HG03460 (cell line): ENCODE results near the gene EHBP1L1.

ENCODE experiments used
- ATAC-seq: cut with Tn5 transposase; IDR thresholded peaks from one replicate; pipeline ENCODE4 v1.9.1; 2021; ENCODE audit not compliant: unreplicated experiment

The EHBP1L1 gene

GRCh38 chr11:65592858-65593517, 17.1 kb downstream of the EHBP1L1 start:
- no peak for ATAC-seq

DNA sequence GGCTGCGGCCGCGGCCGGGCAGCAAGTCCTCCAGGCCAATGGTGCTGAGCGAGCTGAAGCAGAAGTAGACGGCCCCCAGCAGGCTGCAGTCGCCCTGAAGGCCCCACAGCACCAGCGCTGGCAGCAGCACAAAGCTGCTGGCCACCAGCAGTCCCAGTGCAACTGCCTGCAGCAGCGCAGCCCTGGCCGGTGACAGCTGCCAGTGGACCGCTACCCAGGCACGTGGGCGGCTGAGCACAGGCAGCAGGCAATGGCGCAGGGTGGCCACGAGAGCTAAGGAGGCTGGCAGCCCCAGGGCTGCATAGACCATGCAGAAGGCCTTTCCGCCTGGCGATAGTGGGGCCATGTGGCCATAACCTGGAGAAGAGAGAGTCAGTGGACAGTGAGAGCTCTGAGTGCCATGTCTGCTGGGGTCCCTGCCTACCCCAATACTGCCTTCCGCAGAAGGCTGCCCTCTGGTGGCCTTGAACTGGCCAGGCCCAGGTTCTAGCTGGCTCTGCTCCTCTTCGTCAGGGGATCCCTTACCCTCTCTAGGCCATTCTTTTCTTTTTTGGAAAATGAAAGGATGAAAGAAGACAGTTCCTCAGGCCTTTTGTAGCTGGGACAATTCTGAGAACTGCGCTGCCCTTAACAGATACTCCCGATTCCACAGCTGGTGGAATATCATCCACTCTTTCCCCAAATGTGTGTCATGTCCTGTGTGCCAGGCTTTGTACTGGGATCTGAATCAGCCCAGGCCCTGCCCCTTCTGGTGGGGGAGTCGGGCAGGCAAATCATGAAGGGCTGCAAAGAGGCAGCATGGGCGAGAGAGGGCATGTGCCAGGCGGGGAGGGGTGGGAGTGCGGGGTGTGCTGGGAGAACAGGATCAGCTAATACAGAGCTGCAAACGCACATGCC, 17.9 kb downstream of the EHBP1L1 start:
- ATAC-seq, result no peak

GRCh38 chr11:65595131-65595530, 19.3 kb downstream of the EHBP1L1 start:
- no peak for ATAC-seq

DNA sequence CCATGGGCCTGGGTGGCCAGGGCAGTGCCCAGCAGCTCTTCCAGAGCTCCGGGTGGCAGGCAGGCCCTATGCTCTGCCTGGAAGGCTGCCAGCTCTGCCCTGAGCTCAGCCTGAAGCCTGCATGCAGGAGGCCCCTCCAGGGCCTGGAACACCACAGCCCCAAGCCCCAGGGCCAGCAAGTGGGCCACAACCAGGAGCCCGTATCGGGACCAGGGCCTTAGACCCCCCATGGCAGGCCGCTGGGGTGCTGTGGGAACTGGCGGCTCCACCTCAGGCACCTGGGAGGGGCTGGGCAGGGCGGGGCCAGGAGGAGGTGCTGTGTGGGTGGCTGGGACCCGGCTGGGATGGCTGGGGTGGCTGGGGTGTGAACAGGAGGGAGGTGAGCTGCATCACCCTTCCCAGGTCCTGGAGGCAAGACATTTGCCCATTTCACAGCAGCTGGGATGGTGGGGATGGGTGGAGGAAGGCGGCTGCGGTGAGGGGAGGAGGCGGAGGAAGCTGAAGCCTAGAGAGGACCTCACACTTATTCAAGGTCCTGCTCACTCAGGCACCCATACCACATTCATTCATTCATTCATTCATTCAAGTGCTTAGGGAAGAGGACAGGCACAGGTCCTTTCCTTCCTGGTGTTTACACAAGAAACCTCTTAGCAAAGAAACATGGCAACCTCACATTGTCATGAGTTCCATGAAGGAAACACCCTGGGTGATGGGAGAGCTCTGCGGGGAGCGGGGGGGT, 19.9 kb downstream of the EHBP1L1 start, which contains the start of gene KCNK7:
Gene KCNK7, minus strand, starts transcription at position 258 of the 739 bp plus-strand sequence. Its CDS starts 28 bp downstream, at position 230.
- no peak for ATAC-seq

DNA sequence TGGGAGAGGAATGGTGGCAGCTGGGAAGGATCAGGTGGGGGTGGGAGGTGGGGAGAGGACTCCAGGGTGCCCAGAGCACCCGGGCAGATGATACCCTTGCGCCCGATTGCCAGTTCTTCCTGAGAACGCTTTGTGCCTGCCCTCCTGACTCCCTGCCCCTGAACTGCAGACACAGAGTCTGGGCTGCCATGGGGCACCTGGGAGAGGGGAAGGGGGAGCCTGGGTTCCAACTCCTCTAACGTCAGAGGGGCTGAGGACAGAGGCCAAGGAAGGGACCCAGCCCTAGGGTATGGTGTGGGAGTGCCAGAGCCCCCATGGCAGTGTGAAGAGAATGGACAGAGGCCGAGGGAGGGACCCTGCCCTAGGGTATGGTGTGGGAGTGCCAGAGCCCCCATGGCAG, 20.7 kb downstream of the EHBP1L1 start:
- ATAC-seq, result no peak

- no peak for ATAC-seq
These were observed 22.4 kb downstream of the EHBP1L1 start for GRCh38 chr11:65598258-65598699.

- ATAC-seq, result no peak
These were observed 23.5 kb downstream of the EHBP1L1 start for GRCh38 chr11:65599216-65599954.

GRCh38 chr11:65599955-65600246, 24.0 kb downstream of the EHBP1L1 start:
- no peak for ATAC-seq

DNA sequence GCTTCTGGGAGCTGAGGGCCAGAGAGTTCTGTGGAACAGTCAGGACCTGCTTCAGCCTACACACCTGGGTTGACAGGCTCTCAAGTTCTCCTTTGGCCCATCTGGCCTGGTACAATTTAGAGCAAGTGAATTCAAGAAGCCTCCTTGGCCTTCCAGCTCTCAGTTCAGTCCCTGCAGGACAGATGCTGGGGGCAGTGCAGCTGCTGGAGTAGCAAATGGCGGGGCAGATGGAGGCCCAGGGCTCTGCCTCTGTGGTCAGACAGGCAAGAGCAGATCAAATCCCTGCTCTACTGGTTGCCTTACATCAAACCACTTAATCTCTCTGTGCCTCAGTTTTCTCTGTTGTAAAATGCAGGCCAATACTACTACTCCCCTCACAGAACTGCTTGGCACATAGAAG, 28.4 kb downstream of the EHBP1L1 start:
- ATAC-seq, result no peak

DNA sequence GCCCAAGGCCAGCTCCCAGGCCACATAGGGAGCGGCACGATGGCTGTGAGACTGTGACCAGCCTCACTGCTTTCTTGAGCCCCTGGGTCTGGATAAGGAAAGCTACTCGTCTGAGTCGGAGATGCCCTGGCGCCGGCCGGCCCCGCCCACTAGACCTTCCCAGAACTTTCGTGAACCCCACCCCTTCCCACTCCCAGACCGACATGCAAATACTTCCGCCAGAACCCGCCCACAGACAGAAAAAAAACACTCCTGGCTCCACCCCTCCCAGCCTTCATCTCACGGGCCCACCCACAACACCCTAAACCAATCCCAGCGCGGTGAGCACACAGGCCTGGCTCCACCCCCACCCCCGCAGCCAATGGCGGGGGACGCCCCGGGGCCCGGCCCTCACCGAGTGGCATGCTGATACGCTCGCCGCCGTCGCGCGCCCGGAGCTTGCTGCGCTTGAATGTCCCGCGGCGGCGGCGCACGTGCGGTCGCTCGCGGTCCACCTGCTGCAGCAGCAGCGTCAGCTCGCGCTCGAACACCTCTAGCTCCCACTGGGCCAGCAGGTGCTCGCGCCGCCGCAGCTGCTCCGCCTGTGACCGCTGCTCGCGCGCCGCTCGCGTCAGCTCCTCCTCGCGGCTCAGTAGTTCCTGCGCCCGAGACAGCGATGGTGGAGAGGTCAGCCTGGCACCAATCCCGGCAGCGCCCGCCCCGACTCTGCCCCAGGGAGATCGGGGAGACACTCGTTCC, 31.2 kb downstream of the EHBP1L1 start:
- ATAC-seq, result no peak

DNA sequence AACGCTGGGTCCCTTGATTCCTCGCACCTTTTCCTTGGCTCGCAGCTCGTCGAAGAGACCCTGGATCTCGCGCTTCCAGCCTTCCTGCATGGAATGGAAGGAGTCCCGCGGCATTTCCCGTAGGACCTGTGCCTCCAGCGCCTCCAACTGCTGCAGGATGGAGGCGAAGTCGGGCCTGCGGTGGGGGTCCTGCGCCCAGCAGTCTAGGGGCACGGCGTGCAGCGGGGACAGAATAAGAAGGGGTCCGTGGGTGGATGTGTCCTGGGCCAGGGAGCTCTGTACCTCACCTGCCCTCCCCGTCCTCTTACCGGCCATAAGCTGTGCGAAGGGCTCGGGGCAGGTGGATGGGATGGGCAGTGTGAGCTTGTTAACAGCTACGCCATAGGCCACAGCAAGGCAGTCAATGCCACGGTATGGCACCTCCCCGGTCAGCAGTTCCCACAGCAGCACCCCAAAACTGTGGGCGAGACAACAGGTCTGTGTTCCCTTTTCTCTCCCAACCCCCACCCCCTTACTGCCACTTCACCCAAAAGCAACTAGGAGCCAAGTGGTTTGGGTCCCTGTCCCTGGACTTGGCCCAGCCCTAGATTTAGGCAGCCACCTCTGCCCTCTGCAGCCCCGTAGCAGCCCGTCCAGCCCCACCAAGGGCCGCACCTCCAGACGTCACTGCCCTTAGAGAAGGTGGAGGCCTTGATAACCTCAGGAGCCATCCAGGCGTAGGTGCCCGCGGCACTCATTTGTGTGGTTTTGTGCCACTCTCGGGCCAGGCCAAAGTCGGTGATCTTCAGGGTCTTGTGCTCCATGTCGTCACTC, 32.0 kb downstream of the EHBP1L1 start:
- no peak for ATAC-seq

DNA sequence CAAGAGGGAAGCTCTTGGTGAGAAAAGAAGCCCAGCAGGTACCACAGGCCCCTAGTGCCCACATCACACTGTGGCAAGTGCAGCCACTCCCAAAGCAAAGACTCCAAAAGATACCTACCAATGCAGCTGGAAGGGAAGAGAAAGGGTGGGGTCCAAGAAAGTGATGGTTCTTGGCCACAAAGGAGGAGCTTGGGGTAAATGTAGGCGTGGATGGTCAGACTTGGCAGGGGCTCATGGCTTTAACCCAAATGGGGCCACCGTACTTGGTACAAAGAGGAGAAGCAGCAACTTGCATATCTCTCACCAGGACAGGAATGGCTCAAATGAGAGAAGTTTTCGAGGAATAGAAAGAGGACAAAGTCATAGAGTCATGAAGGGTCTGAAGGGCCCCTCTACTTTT, 33.4 kb downstream of the EHBP1L1 start:
- no peak for ATAC-seq

DNA sequence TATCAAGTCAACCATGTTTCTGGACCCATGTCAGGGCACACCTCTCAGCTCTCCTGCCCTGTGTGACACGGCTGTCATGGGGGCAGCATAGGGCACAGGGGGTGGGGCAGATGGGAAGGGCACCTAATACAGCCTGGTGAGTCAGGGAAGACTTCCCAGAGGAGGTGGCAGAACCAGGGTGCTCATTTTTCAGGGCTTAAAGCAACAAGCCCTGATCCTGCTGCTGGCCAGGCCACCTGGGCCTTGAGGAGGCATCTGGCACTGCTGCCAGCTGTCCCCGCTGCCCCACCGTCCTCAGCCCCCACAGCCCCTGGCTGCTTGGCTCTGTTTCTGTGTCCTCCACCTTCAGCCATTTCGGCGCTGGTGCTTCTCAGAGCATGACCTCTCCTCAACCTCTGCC, 33.8 kb downstream of the EHBP1L1 start:
- no peak for ATAC-seq

- no peak for ATAC-seq
These were observed 34.6 kb downstream of the EHBP1L1 start for GRCh38 chr11:65610404-65610803.

DNA sequence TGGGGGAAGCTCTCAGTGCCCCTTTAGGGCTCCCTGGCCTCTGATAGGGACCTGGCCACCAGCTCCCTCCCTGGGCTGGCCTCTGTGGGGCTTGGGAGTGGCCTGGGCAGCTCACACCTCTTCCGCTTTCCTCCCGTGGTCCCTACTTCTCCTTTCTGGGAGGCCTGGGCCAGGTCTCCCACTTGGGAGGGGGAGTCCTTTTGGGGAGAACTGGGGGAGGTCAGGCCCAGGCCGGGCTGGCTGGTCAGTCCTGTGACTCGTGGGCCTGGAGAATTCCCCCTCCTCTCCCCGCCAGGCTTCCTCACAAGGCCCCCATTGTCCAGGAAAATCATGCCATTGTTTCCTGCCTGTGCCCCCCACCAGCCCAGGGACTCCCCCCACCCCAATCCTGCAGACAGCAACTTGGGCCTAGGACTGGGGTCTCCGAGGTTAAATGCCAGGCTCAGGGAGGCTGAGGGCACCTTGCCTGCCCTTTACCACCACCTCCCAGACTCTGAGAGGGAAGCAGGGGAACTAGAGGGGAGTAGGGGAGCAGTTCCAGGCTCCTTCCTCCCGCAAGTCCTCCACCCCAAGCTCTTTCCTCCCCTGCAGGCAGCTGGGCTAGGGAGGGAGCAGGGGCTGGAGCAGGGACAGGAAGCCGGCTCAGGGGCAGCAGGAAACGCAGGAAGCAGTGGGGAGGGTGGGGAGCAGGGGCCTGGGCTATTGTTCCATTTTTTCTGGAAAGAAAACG, 35.3 kb downstream of the EHBP1L1 start:
- no peak for ATAC-seq

DNA sequence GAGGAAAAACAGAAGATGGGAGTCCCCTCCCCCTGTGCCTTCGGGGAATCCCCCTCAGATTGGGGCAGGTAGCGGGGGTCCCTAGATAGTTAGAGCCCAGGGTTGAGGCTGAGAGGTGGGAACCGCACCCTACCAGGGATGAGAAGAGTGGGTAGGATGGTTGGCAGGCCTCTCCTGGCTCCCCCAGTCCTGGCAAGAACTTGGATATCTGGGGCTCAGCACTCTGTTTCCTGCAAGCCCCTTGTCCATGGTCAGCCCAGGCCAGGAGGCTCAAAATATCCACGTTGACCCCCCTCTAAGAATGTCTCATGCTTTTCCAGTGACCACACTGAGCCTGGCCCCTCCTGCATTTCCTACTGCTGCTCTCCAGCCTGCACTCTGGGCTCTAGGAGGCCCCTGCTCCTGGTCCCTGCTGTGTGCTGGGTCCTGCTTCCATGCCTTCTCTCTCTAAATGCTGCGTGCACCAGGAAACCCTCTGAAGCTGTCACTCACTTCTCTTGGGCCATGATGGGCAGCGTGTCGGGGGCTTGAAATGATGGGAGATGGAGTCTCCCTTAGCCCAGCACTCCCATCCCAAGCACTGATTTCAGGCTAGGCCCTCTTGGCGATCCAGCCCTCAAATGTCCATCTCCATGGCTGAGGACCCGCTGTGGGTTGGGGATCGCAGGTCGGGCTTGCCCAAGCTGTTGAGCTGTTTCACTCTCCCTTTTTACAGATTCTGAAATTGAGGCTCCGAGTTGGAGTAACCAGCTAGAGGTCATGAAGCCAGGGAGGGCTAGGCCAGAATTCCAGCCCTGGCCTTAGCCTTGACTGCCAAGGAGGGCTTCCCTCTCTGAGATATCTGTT, 36.1 kb downstream of the EHBP1L1 start:
- no peak for ATAC-seq

DNA sequence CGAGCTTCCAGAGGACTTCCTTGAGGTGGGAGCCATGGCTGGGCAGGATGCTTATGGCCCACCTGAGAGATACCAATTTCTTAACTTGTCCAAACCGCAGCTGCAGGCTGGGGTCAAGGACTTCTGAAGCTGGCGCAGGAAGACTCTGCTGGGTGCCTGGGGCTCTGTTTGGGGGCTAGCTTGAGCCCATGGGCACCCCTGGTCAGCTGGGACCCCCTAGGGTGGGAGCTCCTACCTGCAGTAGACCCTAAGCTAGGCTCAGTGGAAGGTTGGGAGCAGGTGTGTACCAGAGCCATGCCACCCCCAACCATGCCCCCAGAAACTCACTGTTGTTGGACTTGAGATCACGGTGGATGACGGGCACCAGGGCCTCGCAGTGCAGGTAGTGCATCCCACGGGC, 36.8 kb downstream of the EHBP1L1 start:
- no peak for ATAC-seq
